ENCODE data around the gene SLC39A1. TPM values are rescaled to one million over a fixed set of nuclear protein-coding genes. Genes with fewer than 3 reads are reported as not detected.
A peak's percentile ranks its signal among the peaks of the same experiment; 100 is the strongest.

The SLC39A1 gene
- total and polyA plus RNA-seq, 9 of the 15 experiments (the other 6 are each of a cell fraction or from before 2014, with no cell fraction given): 9.9 to 81.1 (median 62.7) TPM

- no peak; the same call in 1 of the 2 replicates for TF ChIP-seq REST (IDR thresholded peaks at IDR 0.05; ENCODE audit: borderline replicate concordance)
- TF ChIP-seq REST (CRISPR knock-in tag; IDR thresholded peaks at IDR 0.05; ENCODE audit: low read depth): no peak
- TF ChIP-seq ZBTB9 (CRISPR knock-in tag; IDR thresholded peaks at IDR 0.05): no peak
- TF ChIP-seq HINFP (tag; conservative IDR thresholded peaks at IDR 0.05; ENCODE audit: low read depth): no peak
- TF ChIP-seq TSHZ1 (CRISPR knock-in tag; IDR thresholded peaks at IDR 0.05): no peak
- no peak for TF ChIP-seq ELF2 (CRISPR knock-in tag; IDR thresholded peaks at IDR 0.05)
- peak; percentile 65 for TF ChIP-seq GABPA (tag; conservative IDR thresholded peaks at IDR 0.05; ENCODE audit: low read depth)
- TF ChIP-seq ZNF740 (CRISPR knock-in tag; IDR thresholded peaks at IDR 0.05): no peak
- TF ChIP-seq ZNF740 (tag; IDR thresholded peaks at IDR 0.05): no peak
- TF ChIP-seq ARID1B (IDR thresholded peaks at IDR 0.05): peak; percentile 48
Measured at GRCh38 chr1:153919876-153920852, 43.2 kb downstream of the SLC39A1 start (continued).
